T47D (cell line): ENCODE measurements around the gene NHEJ1.
A peak's percentile ranks its signal among the peaks of the same experiment; 100 is the strongest.

Experiments used
- DNase-seq, 2 experiments: peaks; one replicate each; pipeline versions ENCODE4 v3.0.0 to v3.0.0-alpha.2; 2011 to 2012; ENCODE audit warnings: low read depth in 1 of 2, low spot score in 1 of 2
- JUND ChIP-seq: IDR thresholded peaks from 2 replicates; pipeline ENCODE4 v1.6.1; 2012; ENCODE audit warnings: low read depth
- in situ Hi-C: cut with HindIII; loops from 2 replicates; pipeline ENCODE4 v1.10.0; 2016; ENCODE audit warnings: low sequenced_read_pairs, low pct_unique_long_range_greater_than_20kb

Gene NHEJ1

DNA sequence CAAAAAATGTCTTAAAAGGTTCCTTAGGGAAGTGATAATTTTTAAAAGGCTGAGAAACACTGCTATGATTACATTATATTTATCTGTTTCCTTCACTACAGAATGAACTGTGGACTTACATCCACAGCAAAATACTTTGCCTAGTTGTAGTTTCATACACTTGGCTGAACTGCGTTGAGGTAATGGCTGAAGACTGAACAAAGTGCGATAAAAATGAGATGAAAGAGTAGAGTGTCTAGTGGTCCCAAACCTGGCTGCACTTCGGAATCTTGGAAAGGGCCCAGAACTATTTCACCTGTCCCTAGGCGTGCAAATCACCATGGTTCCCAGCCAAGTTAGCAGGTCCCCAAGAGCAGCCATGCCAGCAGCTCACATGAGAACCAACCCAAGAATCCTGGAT, 81.7 kb downstream of the NHEJ1 start:
- TF ChIP-seq JUND = no peak

DNA sequence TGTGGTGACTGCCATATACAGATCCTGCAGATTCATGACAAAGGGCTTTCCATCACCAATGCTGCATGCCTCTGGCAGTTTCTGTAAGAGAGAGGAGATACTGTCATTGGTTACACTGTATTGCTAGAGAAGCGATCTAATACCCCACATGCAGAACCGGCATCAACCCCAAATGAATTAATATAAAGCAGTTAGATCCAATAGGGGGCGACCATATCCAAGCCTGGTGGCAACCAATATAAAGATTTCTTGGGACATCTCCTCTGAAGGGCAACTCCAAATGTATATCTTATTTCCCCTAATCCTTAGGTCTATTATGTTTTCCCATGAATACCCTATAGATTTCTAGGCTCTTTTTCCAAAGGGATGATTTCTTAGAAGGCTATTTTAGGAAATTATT, 82.5 kb downstream of the NHEJ1 start:
- in situ Hi-C loops = no loop called here
- no peak for TF ChIP-seq JUND
- DNase-seq = no peak

More for the DNA sequence above, 81.7 kb downstream of the NHEJ1 start:
- no peak for DNase-seq
- in situ Hi-C loops = no loop called here

DNA sequence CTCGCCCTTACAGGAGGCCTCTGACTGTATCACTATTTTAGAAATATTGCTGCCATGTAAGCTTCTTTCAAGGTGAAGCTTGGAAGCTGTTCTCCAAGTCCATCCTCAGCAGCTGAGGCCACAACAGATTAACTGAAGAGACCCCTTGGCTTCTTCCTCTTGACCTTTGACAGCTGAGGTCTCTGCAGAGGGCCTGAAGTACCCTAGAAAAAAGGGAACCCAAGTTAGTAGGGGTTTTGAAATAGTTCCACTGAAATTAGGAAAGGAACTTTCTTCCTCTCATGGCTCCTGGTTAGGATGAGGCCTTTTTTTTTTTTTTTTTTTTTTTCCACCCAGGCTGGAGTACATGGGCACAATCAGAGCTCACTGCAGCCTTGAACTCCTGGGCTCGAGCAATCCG, 84.4 kb downstream of the NHEJ1 start:
- DNase-seq = no peak
- in situ Hi-C loops = no loop called here
- no peak for TF ChIP-seq JUND

DNA sequence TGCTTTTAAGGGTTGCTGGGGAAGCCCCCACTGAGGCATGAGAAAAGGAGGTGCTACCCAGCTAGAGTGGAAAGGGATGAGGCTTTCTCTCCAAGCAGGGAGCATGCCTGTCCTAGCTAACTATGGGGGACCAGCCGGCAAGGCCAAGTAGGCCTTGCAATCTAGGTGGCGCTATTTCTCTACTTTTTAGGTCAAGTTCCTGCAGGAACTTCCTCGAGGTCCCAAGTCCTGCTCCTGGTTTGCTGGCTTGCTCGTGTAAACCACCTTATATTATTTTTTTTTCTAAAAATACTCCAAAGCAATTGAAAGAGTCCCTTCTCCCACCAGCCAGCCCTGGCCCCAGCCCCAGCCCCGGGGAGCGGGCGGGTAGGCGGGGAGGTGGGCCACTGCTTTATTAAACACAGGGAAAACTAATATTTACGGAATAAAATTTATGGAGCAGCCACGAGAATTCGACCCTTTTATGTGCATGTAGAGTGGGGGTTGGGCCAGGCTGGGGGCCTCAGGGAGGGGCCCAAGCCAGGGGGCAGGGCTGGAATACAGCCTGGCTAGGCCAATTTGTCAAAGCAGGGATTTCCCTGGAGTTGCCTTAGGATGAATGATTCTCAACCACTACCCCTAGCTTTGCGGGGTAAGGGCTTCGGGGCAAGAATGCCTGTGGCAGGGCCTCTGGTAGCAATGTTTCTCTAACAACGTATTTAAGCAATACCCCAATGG, 87.0 kb downstream of the NHEJ1 start:
- no peak for TF ChIP-seq JUND
- in situ Hi-C loops = no loop called here
- peak in 1 of 2 experiments; percentile 62 for DNase-seq

DNA sequence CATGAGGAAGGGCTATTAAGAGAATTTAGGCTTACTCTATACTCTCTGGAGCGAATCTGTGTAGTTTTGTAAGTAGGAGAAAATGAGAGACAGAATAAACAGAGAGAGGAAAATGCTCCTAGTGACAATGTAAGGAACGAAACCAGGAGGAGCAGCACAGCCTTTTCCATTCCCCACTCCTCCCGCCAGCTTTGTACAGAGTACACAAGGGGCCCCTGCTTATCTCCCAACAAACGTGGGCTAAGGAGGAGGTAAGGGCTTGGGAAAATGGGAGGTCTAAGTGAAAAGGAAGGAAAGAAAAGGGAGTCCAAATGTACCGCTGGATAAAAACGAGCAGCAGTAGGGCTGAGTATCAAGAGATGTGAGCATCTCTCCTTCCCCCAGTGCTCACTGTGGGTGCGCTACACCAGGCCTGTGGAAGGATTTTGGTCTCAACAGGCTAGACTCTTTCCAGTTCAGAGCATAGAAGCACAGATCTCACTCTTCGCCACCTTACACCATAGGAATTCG, 87.8 kb downstream of the NHEJ1 start:
- no peak for DNase-seq
- no peak for TF ChIP-seq JUND
- in situ Hi-C loops = no loop called here

DNA sequence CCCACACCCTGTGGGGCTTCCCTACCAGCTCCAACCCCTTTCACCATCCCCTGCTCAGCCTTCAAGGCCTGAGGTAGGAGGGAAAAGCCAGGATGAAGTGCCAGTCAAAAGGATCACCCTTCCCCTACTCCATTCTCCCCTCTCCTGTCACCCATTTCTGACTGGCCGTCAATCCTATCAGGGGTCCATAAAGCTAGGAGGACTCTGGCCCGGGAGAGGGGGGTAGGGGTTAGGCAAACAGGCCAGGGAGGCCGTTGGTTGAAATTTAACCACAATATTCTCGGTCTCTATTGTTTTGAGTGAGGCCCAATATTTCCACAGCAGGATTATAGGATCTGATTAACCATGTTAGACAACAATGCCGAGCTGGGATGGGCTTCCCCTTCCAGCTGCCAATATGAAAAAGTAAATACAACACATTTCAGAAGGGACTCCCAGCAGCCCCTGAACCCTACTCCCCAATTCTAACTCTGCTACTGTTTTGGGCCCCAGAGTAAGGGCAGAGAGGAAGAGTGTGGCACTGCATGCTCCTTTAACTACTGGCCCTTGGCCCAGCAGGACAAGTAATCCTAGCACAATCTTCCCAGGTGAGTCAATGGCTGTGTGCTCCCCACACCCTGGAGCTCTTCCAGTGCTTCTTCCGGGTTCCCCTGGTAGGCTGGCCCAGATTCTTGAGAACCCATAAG, 89.3 kb downstream of the NHEJ1 start:
- no peak for TF ChIP-seq JUND
- DNase-seq = no peak
- in situ Hi-C loops = no loop called here

DNA sequence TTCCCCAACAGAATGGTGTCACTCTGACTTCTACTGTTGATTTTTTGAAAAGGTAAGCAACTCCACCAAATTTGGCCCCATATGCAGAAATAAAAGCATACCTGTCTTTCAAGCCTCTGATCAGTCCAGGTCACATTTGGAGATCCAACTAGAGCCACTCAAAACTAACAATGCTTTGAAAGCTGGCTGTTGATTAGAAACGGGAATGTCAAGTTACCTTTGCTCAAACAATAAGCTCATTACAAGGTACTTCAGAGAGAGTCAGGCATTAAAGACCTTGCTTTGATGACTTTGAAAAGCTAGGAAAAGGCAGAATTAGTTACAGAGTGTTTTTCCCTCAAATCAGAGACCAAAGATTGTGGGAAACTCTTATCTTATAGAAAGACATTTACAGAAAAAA, 95.1 kb downstream of the NHEJ1 start:
- in situ Hi-C loops = no loop called here
- TF ChIP-seq JUND = no peak
- no peak for DNase-seq

DNA sequence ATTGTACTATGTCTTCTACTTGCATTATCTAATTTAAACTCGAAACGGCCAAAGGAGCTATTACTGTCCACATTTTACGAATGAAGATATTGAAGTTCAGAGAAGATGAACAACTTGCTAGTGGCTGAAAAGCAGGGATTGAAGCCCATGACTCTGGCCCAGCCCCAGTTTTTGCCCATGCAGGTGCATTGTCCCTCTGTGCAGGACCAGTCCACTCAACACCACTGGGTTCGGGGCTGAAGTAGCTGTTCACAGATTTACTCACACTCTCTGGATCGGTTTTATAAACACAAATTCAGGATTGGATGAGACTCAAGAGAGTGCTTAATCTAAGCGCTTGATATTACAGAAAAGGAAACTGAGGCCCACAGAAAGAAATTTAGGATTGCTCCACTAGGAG, 98.5 kb downstream of the NHEJ1 start:
- no peak for DNase-seq
- TF ChIP-seq JUND = no peak
- in situ Hi-C loops = no loop called here

DNA sequence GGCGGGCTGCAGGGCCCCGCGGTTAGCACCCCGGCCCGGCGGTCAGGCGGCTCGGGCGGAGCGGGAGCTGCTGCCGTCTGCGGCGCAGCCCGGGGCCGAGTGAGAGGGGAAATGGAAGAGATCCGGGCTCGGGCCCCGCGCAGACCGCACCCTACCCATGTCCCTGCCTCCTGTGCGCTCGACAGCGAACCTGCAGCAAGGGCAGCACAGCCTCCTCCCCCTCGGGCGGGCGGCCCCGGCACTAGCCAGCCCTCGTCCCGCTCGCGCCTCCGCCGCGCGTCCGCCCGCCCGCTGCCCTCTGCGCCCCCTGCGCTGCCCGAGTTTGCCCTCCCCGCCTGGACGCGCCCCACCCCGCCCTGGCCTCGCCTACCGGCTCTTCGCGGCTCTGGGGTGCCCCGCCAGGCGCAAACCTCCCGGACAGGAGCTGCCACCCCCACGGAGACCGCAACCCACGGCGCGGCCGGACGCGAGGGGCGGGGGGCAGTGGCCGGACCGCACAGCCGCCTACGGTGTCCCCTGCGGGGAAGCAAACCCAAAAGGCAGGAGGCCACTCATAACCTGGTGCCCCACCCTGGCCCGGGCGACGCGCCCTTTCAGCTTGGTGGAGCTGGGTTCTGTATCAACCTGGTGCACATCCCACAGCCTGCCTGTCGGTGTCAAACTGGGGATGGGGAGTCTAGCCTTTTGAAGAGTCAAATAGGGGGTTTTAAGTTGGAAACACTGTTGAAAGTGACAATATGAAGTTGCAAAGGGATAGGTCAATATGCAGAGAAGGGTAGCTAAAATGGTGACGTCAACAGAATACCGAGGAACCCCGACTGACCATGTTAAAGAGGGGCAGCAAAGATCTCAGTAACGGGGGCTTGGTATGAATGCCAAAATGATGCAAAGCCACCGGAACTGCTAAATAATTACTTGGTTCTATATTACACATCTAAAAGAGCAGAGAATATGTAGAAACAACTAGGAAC, 99.5 kb downstream of the NHEJ1 start, which contains the start of gene IHH:
IHH (minus strand) TSS at position 101 of the 971 bp plus-strand sequence. CDS start 454 bp downstream, outside the sequence.
- no peak for DNase-seq
- no peak for TF ChIP-seq JUND
- in situ Hi-C loops = no loop called here

DNA sequence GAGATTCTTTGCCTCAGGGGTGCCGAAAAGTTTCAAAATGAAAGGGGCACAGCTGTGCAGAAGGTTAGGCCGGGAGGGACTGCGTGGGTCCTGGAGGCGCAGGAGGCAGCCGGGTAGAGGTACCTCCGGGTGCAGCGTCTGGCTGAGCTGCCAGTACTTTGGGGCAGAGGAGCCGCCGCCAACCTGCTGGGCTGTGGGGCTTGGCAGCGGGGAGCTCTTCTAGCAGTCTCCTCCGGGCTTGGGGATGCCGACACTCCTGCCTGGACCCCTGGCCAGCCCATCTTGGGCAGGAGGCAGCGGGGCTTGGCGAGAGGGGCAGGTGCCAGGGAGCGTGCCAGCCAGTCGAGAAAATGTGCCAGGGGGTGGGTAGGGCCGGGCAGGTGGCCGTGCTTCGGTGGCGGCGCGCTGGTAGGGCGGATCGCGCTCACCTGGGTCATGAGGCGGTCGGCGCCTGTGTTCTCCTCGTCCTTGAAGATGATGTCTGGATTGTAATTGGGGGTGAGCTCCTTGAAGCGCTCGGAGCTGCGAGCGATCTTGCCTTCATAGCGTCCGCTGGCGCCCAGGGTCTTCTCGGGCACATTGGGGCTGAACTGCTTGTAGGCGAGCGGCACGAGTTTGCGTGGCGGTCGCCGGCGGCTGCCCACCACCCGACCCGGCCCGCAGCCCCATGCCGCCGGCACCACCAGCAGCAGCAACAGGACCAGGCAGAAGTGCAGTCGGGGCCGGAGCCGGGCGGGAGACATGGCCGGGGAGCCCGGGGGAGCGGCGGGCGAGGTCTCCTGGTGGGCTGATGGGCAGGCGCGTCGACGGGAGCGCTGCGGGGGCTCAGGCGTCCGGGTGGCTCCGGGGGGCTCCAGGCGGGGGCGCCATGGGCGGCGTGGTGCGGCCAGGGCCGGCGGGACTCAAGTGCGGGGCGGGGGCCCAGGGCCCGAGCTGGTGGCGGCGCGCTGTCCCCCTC, 100.6 kb downstream of the NHEJ1 start:
- DNase-seq = no peak
- in situ Hi-C loops = no loop called here
- TF ChIP-seq JUND = no peak

DNA sequence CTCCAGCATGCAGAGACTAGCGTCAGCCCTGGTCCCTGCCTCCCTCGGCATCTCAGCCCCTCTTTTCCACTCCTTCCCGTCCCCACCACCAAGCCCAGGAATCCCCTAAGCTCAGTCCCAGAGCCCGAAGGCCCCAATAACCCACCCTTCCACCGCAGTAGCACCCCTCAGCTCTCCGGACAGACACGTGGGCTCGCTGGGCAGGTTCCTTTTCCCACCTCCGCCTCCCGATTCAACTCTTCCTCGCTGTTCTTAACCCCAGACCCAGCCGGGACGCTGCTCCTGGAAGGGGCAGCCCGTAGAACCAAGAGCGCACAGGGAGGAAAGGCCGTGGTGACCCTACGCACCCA, 101.3 kb downstream of the NHEJ1 start:
- no peak for DNase-seq
- TF ChIP-seq JUND = no peak
- in situ Hi-C loops = no loop called here
